ENCODE results near the gene CYSRT1.

The CYSRT1 gene

GRCh38 chr9:137178201-137178938 lies 46.6 kb upstream of the CYSRT1 start:
- peaks cover 0 to 59% of the 10 kb centered on the region in 2 experiments; a peak in 2 of 3 replicates for H3K36me3 ChIP-seq (ENCODE audit: control insufficient read depth in 2 of 2, insufficient read depth in 1 of 2, low read length in 2 of 2)
- ChIA-PET POLR2A (interaction anchor here (0.7 to 2.0 kb wide), 4 partner anchors 9 to 62 kb away, joined by 3 to 10 read pairs (median 5); partner anchors contain the start of genes LRRC26 and TUBB4B), CTCF (interaction anchor here (0.6 to 3.1 kb wide), 3 partner anchors 51 to 390 kb away, joined by 3 to 12 read pairs (median 6); no protein-coding TSS in a partner anchor)
- no peak overlapping the region for H3K4me3 ChIP-seq (ENCODE audit: low read depth, low read length)
- H3K4me1 ChIP-seq (ENCODE audit: control insufficient read depth, insufficient read depth, low read length), result no peaks in the 10 kb centered on the region
- no peak overlapping the region for H3K27ac ChIP-seq (ENCODE audit: extremely low read depth, low read depth, low read length)
- TF ChIP-seq SCRT1 (tag by site-specific recombination; IDR thresholded peaks at IDR 0.05; ENCODE audit: borderline replicate concordance) (no peak), GLIS2 (tag by site-specific recombination; IDR thresholded peaks at IDR 0.05) (peak; percentile 49; the same call in 1 of the 2 replicates), ZNF292 (tag by site-specific recombination; IDR thresholded peaks at IDR 0.05; ENCODE audit: borderline replicate concordance, low read depth) (no peak), SCRT2 (tag by site-specific recombination; IDR thresholded peaks at IDR 0.05) (peak; percentile 61), REST (tag by site-specific recombination; IDR thresholded peaks at IDR 0.05) (peak; percentile 51; the same call in 1 of the 2 replicates)
- H3K9me3 ChIP-seq (ENCODE audit: control insufficient read depth, insufficient read depth, low read depth, low read length), result no peaks in the 10 kb centered on the region

- ChIA-PET CTCF (interaction anchor here (0.6 kb wide), 1 partner anchor 390 kb away, joined by 3 read pairs; no protein-coding TSS in a partner anchor), POLR2A (interaction anchor here (0.7 to 2.0 kb wide), 2 partner anchors 10 to 11 kb away, joined by 3 to 6 read pairs; partner anchors contain the start of gene LRRC26)
- H3K36me3 ChIP-seq (ENCODE audit: control insufficient read depth in 2 of 2, insufficient read depth in 1 of 2, low read length in 2 of 2), result peaks cover 0 to 65% of the 10 kb centered on the region in 2 experiments; a peak in 2 of 3 replicates
- H3K4me1 ChIP-seq (ENCODE audit: control insufficient read depth, insufficient read depth, low read length), result no peaks in the 10 kb centered on the region
- H3K27ac ChIP-seq (ENCODE audit: extremely low read depth, low read depth, low read length), result no peak overlapping the region
- no peak for TF ChIP-seq ZNF211 (tag by site-specific recombination; IDR thresholded peaks at IDR 0.05; ENCODE audit: low read depth)
- TF ChIP-seq KLF1 (tag by site-specific recombination; IDR thresholded peaks at IDR 0.05), result 0 out of 2 replicates have a peak, but pooled peaks have one; percentile 20
- TF ChIP-seq ZNF530 (tag by site-specific recombination; IDR thresholded peaks at IDR 0.05; ENCODE audit: low read depth), result no peak
- no peak for TF ChIP-seq ZNF549 (tag by site-specific recombination; IDR thresholded peaks at IDR 0.05)
- TF ChIP-seq ZNF341 (tag by site-specific recombination; IDR thresholded peaks at IDR 0.05; ENCODE audit: low read depth), result no peak
- TF ChIP-seq ZBTB11 (tag by site-specific recombination; conservative IDR thresholded peaks at IDR 0.05; ENCODE audit: low read depth), result no peak
- TF ChIP-seq OSR2 (tag by site-specific recombination; IDR thresholded peaks at IDR 0.05), result no peak
- no peak overlapping the region for H3K4me3 ChIP-seq (ENCODE audit: low read depth, low read length)
- no peaks in the 10 kb centered on the region for H3K9me3 ChIP-seq (ENCODE audit: control insufficient read depth, insufficient read depth, low read depth, low read length)
Measured at GRCh38 chr9:137178939-137179630, 45.9 kb upstream of the CYSRT1 start.
